ENCODE data around the gene SCYGR3.

The SCYGR3 gene

GRCh38 chr2:227612546-227613271 lies 1.9 kb downstream of the SCYGR3 start:
- no peak for DNase-seq

DNA sequence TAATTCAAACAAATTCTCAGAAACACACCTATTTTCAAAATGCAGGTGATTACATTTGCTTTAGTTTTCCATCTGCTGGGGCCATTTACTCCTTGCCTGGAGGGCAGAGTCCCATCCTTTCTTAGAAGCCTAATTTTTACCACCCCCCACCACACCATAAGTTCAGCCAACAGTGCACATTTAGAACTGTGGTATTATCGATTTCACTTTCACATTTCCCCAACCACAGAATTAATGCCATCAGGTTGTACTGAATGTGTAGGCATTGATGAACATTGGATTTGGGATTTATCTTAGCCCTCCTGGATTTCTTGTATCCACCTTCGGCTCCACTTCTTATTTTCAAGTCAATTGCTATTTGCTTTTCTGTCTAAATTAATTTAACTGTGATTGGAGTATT lies 4.5 kb downstream of the SCYGR3 start:
- DNase-seq = no peak

DNA sequence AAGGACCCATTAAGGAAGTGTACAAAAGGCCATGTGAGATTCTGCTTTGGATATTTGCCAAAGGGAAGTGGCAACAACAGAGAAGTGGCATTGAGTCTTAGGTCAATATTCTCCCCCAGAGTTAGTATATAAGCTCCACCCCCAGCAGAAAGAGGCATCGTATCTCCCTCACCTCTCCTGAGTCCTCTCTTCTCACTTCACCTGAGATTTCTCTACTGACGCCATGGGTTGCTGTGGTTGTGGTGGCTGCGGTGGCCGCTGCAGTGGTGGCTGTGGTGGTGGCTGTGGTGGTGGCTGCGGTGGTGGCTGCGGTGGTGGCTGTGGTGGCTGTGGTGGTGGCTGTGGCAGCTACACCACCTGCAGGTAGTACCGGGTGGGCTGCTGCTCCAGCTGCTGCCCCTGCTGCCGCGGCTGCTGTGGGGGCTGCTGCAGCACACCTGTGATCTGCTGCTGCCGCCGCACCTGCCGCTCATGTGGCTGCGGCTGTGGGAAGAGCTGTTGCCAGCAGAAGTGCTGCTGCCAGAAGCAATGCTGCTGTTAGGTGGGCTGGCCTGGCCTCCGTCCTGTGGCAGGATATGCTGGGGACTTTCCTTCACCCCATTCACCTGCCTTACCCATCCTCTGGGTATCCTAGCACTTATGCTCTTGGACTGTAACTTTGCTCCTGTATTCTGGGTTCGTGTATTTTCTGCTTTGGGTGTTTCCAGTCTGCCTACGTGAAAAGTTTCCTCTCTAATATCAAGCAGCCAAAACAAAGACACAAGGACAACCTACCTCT lies 5.9 kb downstream of the SCYGR3 start:
- DNase-seq = no peak

DNA sequence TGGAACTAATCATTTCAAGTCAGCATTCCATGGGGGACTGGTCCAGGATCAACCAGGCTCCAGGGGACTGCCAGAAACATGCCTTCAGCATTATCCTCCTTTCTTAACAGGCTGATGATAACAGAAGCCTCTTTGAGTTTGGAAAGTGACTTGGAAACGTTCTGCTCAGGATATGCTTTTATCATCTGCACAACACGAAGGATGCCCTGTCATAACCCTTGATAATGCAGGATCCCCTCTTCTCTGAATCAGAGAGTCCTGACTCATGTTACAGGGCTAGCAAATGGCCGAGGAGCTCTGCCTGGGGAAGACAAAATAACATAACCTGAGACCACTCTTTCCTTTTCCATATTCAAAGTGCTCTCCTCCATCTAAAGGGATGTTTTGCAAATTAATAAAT lies 6.7 kb downstream of the SCYGR3 start:
- DNase-seq = no peak

DNA sequence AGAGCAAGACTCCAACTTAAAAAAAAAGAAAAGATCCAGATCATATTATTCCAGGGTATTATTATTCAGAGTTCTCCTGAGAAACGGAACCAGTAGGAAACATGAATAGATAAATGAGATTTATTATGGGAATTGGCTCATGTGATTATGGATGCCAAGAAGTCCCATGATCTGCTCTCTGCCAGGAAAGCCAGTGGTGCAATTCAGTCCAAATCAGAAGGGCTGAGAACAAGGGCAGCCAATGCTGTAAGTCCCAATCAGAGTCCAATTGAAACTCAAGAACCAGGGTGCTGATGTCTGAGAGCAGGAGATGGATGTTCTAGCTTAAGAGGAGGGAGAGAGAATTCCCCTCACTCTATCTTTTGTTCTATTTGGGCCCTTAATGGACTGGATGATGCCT lies 8.2 kb downstream of the SCYGR3 start:
- DNase-seq = no peak

GRCh38 chr2:227602358-227602757 lies 12.3 kb downstream of the SCYGR3 start:
- DNase-seq = no peak

GRCh38 chr2:227598835-227599503 lies 15.7 kb downstream of the SCYGR3 start, which contains the start of gene SCYGR2:
Gene SCYGR2, plus strand, starts transcription at chr2:227598893. Its CDS starts 0 bp downstream, at chr2:227598893.
- peak; percentile 37 for DNase-seq

DNA sequence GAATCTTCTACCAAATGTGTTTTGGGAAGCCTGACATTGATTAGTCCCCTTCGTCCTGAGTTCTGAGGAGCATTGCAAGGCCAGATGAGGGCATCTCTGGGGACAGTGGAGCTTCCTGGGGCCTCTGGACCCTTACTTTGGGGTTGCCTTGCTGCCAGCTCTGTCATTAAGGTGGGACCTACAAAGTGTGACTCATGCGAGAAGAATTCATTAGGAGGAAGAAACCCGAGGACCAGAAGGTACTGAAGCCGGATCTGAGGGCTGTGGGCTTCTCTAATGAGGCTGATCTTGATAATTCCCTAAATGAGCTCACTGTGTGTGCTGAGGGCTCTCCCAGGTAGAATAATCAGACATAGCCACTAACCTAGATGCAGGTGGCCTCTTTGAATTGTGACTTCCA lies 16.6 kb downstream of the SCYGR3 start:
- DNase-seq = peak; percentile 61

DNA sequence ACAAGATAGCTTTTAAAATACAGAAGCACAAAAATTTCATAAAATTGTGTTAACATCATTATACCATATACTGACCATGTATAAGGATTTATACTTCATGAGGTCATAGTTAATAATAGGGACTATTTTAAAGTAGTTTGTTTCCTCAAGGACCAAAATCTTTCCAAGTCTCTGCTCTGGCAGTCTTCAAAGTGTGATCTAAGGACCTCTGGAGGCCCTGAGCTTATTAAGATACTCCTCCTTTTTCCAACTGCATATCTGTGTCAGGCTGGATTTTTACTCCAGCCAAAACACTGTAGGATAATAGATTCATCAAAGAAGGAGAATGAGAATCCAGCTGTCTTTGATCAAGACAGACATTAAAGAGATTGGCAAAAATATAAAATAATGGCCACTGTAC lies 17.6 kb downstream of the SCYGR3 start:
- DNase-seq = no peak

- DNase-seq = no peak
Observed at GRCh38 chr2:227595797-227596196, 18.8 kb downstream of the SCYGR3 start.

DNA sequence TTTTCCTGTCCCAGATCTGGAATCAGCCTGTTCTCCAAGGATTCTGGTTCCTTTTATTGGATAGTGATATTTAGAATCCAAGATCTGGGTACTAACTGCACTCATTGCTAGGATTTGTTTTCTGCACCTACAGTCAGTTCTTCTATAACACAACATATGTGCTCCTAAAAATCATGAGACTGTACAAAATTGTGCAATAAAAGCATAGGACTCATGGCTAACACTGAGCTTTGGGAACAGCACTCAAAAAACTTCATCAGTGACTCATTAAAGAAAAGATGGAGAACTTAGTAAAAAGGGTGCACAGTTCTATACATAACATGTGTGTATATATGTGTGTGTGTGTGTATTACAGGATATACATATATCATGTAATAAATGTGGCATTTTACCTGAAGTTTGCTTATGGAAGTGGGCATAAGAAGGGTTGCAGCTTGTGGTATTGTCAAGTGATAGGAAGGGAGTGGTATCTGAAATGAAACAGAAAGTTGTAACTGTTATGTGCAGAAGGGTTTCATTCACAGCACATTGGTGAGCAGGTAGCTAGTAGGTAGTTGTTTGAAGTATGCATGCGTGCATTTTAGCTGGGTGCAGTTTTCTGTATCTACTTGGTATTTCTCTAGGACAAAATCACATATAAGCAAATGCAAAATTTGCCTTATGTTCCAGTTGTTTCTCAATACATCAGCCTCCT lies 21.8 kb downstream of the SCYGR3 start:
- DNase-seq = no peak

- DNase-seq = no peak
Observed at GRCh38 chr2:227582369-227582768, 32.3 kb downstream of the SCYGR3 start.

DNA sequence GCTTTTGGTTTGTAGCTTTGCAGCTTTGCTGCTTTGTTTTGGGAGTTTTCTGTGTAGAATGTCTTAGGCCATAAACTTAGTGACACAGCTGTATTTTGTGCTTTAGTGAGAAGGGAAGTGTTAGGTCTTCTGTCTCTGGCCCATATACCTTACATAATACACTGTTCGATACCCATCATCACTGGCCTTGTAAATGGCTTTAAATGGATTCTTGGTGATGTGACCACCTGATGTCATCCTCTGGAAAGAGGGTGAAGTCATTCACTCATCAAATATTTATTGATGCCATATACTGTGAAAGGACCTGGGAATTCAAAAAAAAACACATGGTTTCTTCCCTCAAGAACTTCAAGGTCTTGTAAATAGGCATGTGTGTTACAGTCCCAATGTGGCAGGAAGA lies 34.8 kb downstream of the SCYGR3 start:
- no peak for DNase-seq

GRCh38 chr2:227578642-227579041 lies 36.0 kb downstream of the SCYGR3 start:
- DNase-seq = no peak

DNA sequence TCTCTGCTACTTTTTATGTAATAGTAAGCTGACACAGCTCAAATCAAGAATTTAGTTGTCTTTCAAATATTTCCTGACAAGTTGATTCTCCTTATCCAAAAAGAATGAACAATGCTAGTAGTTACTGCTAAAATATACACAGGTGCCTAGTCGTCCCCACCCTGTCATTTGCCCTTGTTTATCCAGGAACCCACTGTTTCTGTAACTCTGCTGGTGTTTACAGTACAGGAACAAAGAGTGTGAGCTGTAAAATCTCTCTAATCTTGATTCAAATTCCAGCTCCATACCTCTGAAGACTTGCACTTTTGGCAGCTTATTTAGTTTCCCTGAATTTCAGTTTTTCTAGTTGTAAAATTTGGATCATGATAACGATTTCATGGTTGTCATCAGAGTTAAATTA lies 37.1 kb downstream of the SCYGR3 start:
- DNase-seq = no peak

GRCh38 chr2:227576812-227577211 lies 37.8 kb downstream of the SCYGR3 start:
- no peak for DNase-seq

DNA sequence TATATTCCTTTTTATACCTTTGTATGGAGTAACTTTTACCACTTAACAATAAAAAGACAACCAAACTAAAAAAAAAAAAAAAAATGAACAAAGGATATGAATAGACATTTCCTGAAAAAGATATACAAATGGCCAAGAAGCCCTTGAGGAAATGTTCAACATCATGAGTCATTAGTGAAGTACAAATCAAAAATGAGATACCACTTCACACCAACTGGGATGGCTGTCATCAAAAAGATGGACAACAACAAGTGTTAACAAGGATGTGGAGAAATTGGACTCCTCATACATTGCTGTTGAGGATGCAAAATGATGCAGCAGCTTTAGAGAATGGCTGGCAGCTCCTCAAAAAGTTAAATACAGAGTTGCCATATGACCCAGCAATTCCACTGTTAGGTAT lies 38.5 kb downstream of the SCYGR3 start:
- no peak for DNase-seq

DNA sequence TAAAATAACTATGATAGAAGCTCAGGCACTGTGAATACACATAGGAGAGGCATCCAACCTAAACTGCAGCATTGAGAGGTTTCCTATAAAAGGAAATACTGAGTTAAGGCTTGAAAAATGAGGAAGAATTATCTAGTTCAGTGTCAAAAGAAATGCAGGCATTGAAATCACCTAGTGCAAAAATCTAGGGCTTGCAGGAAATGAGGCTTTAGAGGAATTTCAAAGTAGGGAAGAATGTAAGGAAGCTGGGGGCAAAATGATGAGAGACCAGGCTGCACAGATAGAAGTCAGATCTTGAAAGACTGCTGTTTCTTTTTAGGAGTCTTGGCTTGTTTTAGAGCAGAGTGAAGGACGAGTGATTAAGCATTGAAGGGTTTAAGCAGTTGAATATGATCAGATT lies 44.0 kb downstream of the SCYGR3 start:
- no peak for DNase-seq

- no peak for DNase-seq
Observed at GRCh38 chr2:227568852-227569169, 45.8 kb downstream of the SCYGR3 start.

DNA sequence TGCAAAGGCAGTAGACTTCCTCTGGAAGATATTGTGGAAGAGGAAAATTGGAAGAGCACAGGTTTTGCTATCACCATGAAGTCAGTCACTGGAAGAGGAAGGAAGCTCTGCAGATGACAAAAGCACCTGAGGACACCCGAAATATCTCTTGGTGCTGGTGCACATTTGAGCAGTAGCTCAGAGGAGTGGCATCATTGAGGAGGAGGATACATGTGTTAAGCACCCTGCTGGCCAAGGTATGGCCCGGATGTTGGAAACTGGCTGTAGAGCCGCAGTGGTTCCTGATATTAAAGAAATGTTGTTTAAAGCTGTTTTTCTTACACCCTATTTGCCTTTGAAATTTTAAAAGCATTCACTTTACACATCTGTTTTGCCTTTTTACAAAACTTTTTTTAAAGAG lies 48.6 kb downstream of the SCYGR3 start:
- no peak for DNase-seq

DNA sequence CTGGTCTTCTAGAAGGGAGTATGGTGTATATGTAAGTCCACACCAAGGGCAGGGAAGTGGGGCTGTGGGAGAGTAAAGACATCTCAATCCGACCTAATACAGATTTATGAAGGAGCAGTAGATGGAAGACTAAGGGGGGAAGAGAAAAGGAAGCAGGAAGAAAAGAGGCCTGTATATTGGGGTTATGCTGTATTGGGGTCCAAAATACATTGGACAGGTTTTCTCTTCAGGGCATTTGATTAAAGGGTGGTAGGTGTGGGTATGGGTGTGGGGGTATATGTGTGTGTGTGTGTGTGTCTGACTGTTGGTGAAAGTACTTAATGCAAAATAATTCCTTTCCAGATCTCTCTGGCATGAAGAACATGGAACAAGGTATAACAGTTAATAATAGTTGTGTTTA lies 49.6 kb downstream of the SCYGR3 start:
- DNase-seq = no peak
